Germinal center (tissue), 1 donor: ENCODE data around the gene EPHB4.
"Not testable (repeated sequence)": the region's sequence is repeated elsewhere in the genome, so short reads cannot be mapped to it uniquely, and the experiment has no call there.

Experiments used
- DNase-seq: peaks from one replicate; pipeline ENCODE4 v3.0.0; 2012; ENCODE audit warnings: mixed read lengths, low spot score

EPHB4 gene

GRCh38 chr7:100819586-100819985 is 7.7 kb downstream of the EPHB4 start:
- no peak for DNase-seq

GRCh38 chr7:100818825-100819224 is 8.5 kb downstream of the EPHB4 start:
- DNase-seq, result no peak

- no peak for DNase-seq
These were observed 9.0 kb downstream of the EPHB4 start for GRCh38 chr7:100818366-100818765.

GRCh38 chr7:100817097-100817496 is 10.2 kb downstream of the EPHB4 start:
- DNase-seq, result no peak

- DNase-seq, result not testable (repeated sequence)
These were observed 10.8 kb downstream of the EPHB4 start for GRCh38 chr7:100816515-100816914.

- DNase-seq, result no peak
These were observed 14.6 kb downstream of the EPHB4 start for GRCh38 chr7:100812729-100813128.

GRCh38 chr7:100811480-100811879 is 15.8 kb downstream of the EPHB4 start:
- DNase-seq, result no peak

- no peak for DNase-seq
These were observed 18.9 kb downstream of the EPHB4 start for GRCh38 chr7:100808354-100808875.

GRCh38 chr7:100806883-100807282 is 20.4 kb downstream of the EPHB4 start:
- not testable (repeated sequence) for DNase-seq

GRCh38 chr7:100806276-100806675 is 21.0 kb downstream of the EPHB4 start:
- no peak for DNase-seq

- DNase-seq, result no peak
These were observed 22.5 kb downstream of the EPHB4 start for GRCh38 chr7:100804681-100805431.

GRCh38 chr7:100803398-100804161 is 23.7 kb downstream of the EPHB4 start:
- DNase-seq, result peak; percentile 94

GRCh38 chr7:100802951-100803350 is 24.4 kb downstream of the EPHB4 start:
- peak; percentile 42 for DNase-seq

- DNase-seq, result no peak
These were observed 25.3 kb downstream of the EPHB4 start for GRCh38 chr7:100801833-100802568.

- peak; percentile 62 for DNase-seq
These were observed 28.1 kb downstream of the EPHB4 start for GRCh38 chr7:100799037-100799896.

- no peak for DNase-seq
These were observed 32.6 kb downstream of the EPHB4 start for GRCh38 chr7:100794741-100795140.

GRCh38 chr7:100793806-100794660 is 33.3 kb downstream of the EPHB4 start:
- no peak for DNase-seq

- DNase-seq, result no peak
These were observed 35.2 kb downstream of the EPHB4 start for GRCh38 chr7:100791881-100792666.

- DNase-seq, result no peak
These were observed 38.3 kb downstream of the EPHB4 start for GRCh38 chr7:100789055-100789454.

- DNase-seq, result no peak
These were observed 41.0 kb downstream of the EPHB4 start for GRCh38 chr7:100786323-100786722.
